ENCODE data around the gene WDR20. TPM values are rescaled to one million over a fixed set of nuclear protein-coding genes. Genes with fewer than 3 reads are reported as not detected.

Gene WDR20
- total and polyA plus RNA-seq, 2 of the 4 experiments (the other 2 are of a cell fraction), result 20.3 to 27.4 TPM

DNA sequence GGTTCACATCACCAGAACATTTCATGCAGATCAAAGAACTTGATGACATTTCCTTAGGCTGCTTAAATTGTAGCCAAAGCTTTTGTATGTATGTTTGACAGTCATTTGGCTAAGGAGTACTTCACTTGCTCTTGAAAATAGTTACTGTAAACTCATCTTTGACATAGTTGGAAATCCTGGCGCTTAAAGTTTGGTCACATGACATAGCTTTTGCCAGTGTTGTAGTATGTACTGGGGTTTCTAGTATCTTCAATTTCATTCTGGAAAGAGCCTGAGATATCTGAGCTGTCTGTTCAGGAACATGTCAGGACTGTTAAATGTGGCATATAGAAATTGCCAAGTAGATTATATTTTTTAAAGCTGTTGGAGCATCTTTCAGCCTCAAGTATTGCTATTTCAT, 55.7 kb downstream of the WDR20 start:
- peaks cover 9% of the 10 kb centered on the region for H3K4me1 ChIP-seq (ENCODE audit: control insufficient read depth, insufficient read depth, low read length)
- peak; percentile 22 for DNase-seq
- BruUV-seq (replicated peaks), result no TSS peak

More for the DNA sequence above, 55.7 kb downstream of the WDR20 start:
- intact Hi-C loops (cut with micrococcal nuclease) (loop anchor here (5.0 kb wide), 1 partner anchor 38 kb away; no protein-coding TSS in a partner anchor), dilution Hi-C loops (cut with HindIII; ENCODE audit: low sequenced_read_pairs, unreplicated experiment) (no loop called here), in situ Hi-C loops (cut with MboI; ENCODE audit: low sequenced_read_pairs) (no loop called here)
- Histone ChIP-seq H3K4me3 (ENCODE audit: insufficient read depth, low read depth, low read length) (no peak overlapping the region), H2AK9ac (replicated peaks; ENCODE audit: low read depth, low read length, poor library complexity) (no peak overlapping the region), H4K5ac (ENCODE audit: low read depth, low read length) (no peak overlapping the region), H2BK15ac (ENCODE audit: low read depth, low read length) (no peak overlapping the region), H3K14ac (replicated peaks; ENCODE audit: low read depth, low read length) (no peak overlapping the region), H3K79me1 (ENCODE audit: low read depth in 1 of 2, low read length in 2 of 2) (peaks cover 50 to 84% of the 10 kb centered on the region in 2 experiments), H2BK5ac (ENCODE audit: low read depth, low read length, poor library complexity, severe bottlenecking) (no peak overlapping the region), H3K9me3 (ENCODE audit: control insufficient read depth, insufficient read depth, low read length) (no peaks in the 10 kb centered on the region), H3K9ac (ENCODE audit: low read depth, low read length) (no peak overlapping the region), H3K4me2 (ENCODE audit: low read depth, low read length) (no peak overlapping the region), H3K18ac (ENCODE audit: low read depth, low read length) (no peak overlapping the region), H3K9me1 (ENCODE audit: insufficient read depth, low read length) (peaks cover 32% of the 10 kb centered on the region), H4K8ac (ENCODE audit: low read depth in 2 of 2, low read length in 2 of 2) (no peak overlapping the region), H3K36me3 (ENCODE audit: control insufficient read depth, insufficient read depth, low read length) (peaks cover 15% of the 10 kb centered on the region), H3K27me3 (ENCODE audit: control insufficient read depth, insufficient read depth, low read length) (no peaks in the 10 kb centered on the region), H2AFZ (replicated peaks; ENCODE audit: low read length, poor library complexity) (no peak overlapping the region), H2AK5ac (ENCODE audit: low read depth, low read length) (no peak overlapping the region), H3K23ac (ENCODE audit: low read depth, low read length) (no peak overlapping the region), H3K56ac (ENCODE audit: extremely low read depth, insufficient read depth, low read length) (no peak overlapping the region), H4K20me1 (ENCODE audit: insufficient read depth, low read length) (peaks cover 46% of the 10 kb centered on the region), H2BK120ac (ENCODE audit: low read depth, low read length) (no peak overlapping the region), H4K91ac (ENCODE audit: insufficient read depth, low read depth, low read length) (no peak overlapping the region), H3K27ac (ENCODE audit: insufficient read depth, low read length) (no peak overlapping the region), H3K4ac (ENCODE audit: low read depth, low read length) (no peak overlapping the region), H2BK20ac (ENCODE audit: low read depth, low read length) (no peak overlapping the region)
- peak; percentile 55; the same call in 1 of the 2 replicates for ATAC-seq (ENCODE audit: low read depth)
- ChIA-PET POLR2A (ENCODE audit: unreplicated experiment) (no interaction called here), CTCF (no interaction called here)
- TF ChIP-seq, protein P1, sequence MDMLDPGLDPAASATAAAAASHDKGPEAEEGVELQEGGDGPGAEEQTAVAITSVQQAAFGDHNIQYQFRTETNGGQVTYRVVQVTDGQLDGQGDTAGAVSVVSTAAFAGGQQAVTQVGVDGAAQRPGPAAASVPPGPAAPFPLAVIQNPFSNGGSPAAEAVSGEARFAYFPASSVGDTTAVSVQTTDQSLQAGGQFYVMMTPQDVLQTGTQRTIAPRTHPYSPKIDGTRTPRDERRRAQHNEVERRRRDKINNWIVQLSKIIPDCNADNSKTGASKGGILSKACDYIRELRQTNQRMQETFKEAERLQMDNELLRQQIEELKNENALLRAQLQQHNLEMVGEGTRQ (IDR thresholded peaks at IDR 0.05; ENCODE audit: low read depth, low read length), result no peak
- TF ChIP-seq RFX5 (IDR thresholded peaks at IDR 0.05; ENCODE audit: low read depth, low read length), result no peak
- TF ChIP-seq CEBPB (IDR thresholded peaks at IDR 0.05; ENCODE audit: low read depth, low read length), result no peak
- no peak for TF ChIP-seq MAFK (IDR thresholded peaks at IDR 0.05; ENCODE audit: low read depth, low read length)
- TF ChIP-seq BHLHE40 (IDR thresholded peaks at IDR 0.05; ENCODE audit: low read depth, low read length), result no peak
- TF ChIP-seq CHD1 (IDR thresholded peaks at IDR 0.05; ENCODE audit: low read depth, low read length), result no peak
- no peak for TF ChIP-seq MXI1 (IDR thresholded peaks at IDR 0.05; ENCODE audit: borderline replicate concordance, low read depth, low read length)
- TF ChIP-seq, protein P2, sequence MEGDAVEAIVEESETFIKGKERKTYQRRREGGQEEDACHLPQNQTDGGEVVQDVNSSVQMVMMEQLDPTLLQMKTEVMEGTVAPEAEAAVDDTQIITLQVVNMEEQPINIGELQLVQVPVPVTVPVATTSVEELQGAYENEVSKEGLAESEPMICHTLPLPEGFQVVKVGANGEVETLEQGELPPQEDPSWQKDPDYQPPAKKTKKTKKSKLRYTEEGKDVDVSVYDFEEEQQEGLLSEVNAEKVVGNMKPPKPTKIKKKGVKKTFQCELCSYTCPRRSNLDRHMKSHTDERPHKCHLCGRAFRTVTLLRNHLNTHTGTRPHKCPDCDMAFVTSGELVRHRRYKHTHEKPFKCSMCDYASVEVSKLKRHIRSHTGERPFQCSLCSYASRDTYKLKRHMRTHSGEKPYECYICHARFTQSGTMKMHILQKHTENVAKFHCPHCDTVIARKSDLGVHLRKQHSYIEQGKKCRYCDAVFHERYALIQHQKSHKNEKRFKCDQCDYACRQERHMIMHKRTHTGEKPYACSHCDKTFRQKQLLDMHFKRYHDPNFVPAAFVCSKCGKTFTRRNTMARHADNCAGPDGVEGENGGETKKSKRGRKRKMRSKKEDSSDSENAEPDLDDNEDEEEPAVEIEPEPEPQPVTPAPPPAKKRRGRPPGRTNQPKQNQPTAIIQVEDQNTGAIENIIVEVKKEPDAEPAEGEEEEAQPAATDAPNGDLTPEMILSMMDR (conservative IDR thresholded peaks at IDR 0.05; ENCODE audit: low read depth, low read length), result no peak
- TF ChIP-seq FOS (IDR thresholded peaks at IDR 0.05; ENCODE audit: low read depth, low read length), result no peak
- TF ChIP-seq, protein P3, sequence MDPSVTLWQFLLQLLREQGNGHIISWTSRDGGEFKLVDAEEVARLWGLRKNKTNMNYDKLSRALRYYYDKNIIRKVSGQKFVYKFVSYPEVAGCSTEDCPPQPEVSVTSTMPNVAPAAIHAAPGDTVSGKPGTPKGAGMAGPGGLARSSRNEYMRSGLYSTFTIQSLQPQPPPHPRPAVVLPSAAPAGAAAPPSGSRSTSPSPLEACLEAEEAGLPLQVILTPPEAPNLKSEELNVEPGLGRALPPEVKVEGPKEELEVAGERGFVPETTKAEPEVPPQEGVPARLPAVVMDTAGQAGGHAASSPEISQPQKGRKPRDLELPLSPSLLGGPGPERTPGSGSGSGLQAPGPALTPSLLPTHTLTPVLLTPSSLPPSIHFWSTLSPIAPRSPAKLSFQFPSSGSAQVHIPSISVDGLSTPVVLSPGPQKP (IDR thresholded peaks at IDR 0.05; ENCODE audit: borderline replicate concordance, low read depth, low read length), result no peak
- no peak for TF ChIP-seq NFE2L2 (IDR thresholded peaks at IDR 0.05; ENCODE audit: low read depth, low read length)
- TF ChIP-seq MAZ (IDR thresholded peaks at IDR 0.05; ENCODE audit: borderline replicate concordance, low read depth, low read length), result no peak
- no peak for TF ChIP-seq SMC3 (IDR thresholded peaks at IDR 0.05; ENCODE audit: low read depth, low read length)
- no peak for TF ChIP-seq POLR2A (IDR thresholded peaks at IDR 0.05; ENCODE audit: low read depth, low read length)
- TF ChIP-seq RCOR1 (IDR thresholded peaks at IDR 0.05; ENCODE audit: insufficient replicate concordance, low read length), result no peak
- no peak for TF ChIP-seq RAD21 (IDR thresholded peaks at IDR 0.05; ENCODE audit: low read length)
- no CpG with 5 or more reads among the region's 1 CpG for WGBS, 2 experiments (ENCODE audit: extremely low coverage in 2 of 2, insufficient read length in 1 of 2)
